GM19240 (cell line): ENCODE measurements around the gene SMYD4.
"Not testable (repeated sequence)": the region's sequence is repeated elsewhere in the genome, so short reads cannot be mapped to it uniquely, and the experiment has no call there.

Source experiments
- DNase-seq: peaks from one replicate; pipeline ENCODE4 v3.0.0; 2011; ENCODE audit warnings: low spot score; ENCODE audit not compliant: insufficient read length

SMYD4 gene, protein sequence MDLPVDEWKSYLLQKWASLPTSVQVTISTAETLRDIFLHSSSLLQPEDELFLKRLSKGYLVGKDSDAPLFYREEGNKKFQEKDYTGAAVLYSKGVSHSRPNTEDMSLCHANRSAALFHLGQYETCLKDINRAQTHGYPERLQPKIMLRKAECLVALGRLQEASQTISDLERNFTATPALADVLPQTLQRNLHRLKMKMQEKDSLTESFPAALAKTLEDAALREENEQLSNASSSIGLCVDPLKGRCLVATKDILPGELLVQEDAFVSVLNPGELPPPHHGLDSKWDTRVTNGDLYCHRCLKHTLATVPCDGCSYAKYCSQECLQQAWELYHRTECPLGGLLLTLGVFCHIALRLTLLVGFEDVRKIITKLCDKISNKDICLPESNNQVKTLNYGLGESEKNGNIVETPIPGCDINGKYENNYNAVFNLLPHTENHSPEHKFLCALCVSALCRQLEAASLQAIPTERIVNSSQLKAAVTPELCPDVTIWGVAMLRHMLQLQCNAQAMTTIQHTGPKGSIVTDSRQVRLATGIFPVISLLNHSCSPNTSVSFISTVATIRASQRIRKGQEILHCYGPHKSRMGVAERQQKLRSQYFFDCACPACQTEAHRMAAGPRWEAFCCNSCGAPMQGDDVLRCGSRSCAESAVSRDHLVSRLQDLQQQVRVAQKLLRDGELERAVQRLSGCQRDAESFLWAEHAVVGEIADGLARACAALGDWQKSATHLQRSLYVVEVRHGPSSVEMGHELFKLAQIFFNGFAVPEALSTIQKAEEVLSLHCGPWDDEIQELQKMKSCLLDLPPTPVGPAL

DNA sequence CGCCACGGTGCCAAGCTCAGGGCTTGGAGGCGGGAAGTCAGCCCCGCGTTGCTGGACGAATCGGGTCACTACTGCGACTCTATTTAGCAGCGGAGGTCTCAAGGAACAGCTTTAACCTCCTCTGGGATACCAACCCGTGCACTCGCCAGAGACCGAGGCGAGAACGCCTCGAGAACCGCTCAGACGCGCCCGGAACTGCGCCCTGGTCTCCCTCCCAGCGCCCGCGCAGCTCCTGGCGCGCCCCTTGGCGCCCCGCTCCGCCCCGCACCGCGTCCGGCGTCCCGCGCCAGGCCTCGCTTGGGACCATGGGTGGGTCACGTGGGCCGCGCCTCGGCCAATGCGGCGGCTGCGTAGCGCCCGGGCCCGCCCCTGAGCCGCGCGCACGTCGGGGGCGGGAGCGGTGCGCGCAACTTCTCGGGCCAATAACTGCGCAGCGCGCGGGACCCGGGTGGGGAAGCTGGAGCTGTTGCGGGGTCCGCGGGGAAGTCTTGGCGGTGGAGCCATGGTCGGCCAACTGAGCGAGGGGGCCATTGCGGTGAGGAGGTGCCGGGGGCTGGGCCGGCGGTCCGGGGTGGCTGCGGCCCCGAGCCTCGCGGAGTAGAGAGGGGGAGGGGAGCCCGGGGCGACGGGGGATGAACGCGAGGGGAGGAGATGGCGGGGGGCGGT is at the start of gene SMYD4, which contains the start of gene RPA1:
SMYD4 (minus strand) TSS at position 311 of the 666 bp plus-strand sequence. CDS start 1,908 bp downstream, outside the sequence.
RPA1 (plus strand) TSS at position 414 of the 666 bp plus-strand sequence; CDS start at position 503, 89 bp downstream.
- DNase-seq: peak; percentile 80

DNA sequence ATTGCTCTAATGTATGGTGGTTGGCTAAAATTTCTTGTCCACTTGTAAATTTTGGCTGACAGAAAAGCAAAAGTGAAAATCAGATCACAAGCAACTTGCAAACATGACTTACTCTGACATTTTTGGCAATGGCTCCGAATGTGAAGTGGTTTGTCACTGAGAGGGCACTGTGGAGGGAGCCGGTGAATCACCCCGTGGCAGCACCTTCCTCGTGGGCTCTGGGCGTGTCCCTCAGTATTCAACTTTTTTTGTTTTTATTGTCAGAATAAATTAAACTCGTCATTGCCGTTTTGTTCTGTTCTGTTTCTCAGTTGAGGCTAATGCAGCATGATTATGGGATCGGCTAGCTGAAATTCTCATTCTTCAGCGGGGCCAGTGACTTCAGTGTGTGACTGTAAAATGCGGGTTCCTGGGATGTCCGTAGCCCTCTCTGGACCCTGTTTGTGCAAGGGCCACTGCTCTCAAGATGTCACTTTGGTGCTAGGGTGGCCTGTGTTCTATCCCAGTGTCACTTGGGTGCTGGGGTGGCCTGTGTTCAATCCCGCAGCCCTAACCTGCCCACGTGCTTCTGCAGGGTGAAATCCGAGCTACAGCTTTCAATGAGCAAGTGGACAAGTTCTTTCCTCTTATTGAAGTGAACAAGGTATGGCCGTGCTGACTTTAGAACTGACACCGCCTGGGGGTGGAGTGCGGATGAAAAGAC is 48.9 kb upstream of the SMYD4 start:
- no peak for DNase-seq

DNA sequence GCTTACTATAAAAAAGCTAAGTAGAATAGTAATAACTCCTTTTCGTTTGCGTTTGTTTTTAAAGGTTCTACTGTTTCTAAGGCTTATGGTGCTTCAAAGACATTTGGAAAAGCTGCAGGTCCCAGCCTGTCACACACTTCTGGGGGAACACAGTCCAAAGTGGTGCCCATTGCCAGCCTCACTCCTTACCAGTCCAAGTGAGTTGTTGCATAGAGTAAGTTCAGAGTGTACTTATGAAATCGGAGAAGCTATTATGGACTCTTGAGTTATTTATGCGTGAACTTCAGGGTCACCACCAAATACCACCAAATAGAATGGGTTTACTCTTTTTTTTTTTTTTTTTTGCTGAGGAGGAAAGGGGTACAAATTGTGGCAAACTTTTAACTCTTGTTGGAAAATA is 45.9 kb upstream of the SMYD4 start:
- no peak for DNase-seq

DNA sequence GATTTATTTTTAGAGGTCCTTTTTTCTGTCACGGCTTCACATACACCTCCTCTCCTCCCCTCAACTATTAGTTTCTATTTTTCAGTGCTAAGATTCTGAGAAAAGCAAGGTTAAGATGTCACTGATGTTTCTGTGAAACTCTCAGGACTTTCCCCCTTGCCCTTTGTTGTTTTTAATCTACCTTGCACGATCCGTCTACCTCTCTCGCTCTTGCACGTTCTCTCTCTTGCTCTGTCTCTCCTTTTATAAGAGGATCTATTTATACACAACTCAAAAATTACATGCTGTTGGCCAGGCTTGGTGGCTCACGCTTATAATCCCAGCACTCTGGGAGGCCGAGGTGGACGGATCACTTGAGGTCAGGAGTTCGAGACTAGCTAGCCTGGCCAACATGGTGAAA is 43.7 kb upstream of the SMYD4 start:
- no peak for DNase-seq

DNA sequence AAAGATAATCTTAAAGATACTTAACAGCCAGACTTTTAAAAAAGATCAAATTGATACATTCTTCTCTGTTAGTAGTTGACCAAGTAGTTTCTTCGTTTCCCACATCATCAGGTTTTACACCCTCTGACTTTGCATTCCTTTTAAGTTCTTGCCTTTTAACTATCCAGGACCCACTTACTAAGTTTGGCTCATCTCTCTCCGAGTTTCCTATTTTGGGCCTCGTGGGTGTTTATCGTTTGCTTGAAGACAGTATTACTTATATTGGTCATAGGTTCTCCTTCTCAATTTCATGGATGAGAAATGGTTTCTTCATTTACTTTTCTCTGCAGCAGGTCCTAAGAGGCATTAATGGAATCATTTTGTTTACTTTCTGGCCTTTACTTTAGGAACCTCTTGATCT is 43.3 kb upstream of the SMYD4 start:
- no peak for DNase-seq

DNA sequence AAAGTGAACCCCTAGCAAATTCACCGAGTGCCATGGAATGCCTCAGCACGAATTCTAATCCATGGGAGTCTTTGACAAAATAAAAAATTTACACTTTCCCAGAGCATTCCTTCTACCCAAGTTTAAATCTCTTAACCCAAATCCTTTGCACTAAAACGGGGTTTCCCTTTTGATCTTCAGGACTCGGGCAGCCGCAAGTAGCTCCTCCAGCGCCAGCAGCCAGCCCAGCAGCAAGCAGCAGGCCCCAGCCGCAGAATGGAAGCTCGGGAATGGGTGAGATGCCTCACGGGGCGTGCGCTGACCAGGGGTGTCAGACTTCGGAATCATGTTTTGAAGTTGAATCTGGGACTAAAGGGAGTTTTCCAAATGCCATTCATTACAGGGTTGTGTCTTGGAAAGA is 42.6 kb upstream of the SMYD4 start:
- no peak for DNase-seq

DNA sequence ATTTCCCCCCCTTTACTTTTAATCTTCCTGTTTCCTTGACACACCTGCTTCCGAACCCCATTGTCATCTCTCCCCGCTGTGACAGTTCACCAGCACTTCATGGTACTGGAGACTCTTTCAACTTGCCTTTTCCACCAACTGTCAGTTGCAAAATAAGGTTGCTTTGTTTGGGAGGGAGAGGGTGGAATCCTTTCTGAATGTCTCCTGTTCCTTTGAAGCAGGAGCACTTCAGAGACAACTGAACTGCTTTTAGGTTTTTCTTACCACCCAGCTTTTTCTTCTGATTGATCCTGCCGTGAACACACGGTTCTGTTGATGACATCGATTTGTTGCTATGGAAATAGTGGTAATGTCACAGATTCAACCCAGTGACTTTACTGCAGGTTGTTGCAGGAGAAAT is 42.1 kb upstream of the SMYD4 start:
- no peak for DNase-seq

DNA sequence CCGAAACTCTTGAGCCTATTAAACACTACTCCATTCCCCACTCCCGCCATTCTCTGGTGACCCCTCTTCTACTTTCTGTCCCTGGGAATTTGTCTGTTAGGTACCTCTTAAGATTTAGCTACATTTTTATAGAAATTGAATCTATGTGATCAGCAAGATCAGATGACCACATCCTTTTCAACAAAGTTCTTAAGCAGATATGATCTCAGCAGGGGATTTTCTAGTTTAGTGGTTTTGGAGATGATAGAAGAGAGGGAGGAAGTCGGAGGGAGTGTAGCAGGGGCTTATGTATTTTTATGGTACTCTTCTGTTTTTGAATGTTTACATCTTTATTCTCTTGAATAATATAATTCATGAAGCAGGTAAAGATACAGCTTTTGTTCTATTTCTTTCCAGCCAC is 40.9 kb upstream of the SMYD4 start:
- DNase-seq: no peak

DNA sequence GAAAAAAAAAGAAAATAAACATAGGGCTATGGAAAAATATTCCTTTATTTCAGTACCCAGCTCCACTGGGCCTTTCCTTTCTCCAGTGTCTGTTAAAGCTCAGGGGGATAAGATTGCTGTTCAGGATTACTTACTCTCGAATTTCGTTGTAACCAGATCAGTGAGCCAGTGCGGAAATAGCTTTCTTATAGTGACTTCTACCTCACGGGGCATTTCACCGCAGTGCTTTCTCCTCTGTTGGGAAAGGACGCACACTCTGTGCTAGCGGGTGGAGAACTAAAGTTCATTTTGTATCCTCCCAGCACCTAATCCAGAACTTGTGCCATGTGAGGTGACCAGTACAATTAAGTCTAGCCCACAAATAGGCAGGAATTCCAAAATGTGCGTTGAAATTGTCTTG is 38.4 kb upstream of the SMYD4 start:
- DNase-seq: no peak

DNA sequence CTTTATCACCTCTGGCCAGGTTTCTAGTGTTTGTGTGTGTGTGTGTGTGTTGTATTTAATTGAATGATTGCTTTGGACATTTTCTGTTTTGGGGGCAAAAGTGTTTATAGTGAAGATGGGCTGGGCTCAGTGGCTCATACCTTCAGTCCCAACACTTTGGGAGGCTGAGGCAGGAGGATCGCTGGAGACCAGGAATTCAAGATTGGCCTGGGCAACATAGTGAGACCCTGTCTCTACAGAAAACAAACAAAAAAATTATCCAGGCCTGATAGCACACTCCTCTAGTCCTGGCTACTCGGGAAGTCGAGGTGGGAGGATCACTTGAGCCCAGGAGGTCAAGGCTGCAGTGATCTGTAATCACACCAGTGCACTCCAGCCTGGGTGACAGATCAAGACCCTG is 37.6 kb upstream of the SMYD4 start:
- no peak for DNase-seq

DNA sequence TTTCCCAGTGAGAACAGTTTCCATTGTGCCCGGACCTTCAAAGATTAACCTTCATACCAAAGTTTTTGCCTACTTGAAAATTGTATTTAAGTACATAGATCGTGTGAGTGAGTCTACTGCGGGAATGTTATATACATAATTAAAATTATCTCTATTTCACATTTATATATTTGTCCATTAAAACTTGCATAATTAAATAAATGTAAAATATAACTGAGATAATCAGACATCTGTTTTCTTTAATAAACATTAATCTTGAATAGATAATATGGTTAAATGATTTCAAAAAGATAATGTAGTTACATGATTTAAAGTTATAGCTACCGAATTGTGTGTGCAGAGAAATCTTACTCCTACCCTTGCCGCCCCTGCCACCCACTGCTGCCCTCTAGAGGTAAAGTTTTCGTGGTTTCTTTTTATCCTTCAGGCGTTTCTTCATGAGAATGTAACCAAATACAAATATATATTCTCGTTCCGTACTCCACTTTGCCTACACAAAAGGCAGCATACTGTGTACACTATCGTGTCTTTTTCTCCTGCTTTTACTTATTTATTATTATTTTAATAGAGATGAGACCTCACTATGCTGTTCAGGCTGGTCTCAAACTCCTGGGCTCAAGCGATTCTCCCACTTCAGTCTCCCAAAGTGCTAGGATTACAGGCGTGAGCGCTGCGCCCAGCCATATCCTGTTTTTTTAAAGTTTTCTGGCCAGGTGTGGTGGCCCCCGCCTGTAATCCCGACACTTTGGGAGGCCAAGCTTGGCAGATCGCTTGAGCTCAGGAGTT is 35.7 kb upstream of the SMYD4 start:
- no peak for DNase-seq

DNA sequence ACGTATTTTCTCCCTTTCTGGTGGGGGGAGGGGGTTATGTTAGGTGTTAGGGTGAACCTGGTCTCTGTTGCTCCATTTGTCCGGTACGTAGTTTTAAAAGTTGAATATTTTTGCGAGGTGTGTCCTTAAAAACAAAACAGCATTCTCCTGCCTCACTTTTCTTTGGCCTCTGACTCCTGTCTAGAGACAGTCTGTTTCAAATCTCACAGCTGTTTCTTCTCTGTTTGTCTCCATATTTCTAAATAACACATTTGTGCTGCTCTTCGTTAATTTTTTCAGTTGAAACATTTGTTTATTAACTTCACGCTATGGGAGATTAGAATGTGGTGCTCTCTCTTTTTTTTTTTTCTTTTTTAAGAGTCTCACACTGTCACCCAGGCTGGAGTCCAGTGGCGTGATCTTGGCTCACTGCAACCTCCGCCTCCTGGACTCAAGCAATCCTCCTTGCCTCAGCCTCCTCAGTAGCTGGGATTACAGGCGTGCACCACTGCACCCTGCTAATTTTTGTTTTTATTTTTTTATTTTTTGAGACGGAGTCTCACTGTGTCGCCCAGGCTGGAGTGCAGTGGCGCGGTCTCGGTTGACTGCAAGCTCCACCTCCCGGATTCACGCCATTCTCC is 31.8 kb upstream of the SMYD4 start:
- no peak for DNase-seq

DNA sequence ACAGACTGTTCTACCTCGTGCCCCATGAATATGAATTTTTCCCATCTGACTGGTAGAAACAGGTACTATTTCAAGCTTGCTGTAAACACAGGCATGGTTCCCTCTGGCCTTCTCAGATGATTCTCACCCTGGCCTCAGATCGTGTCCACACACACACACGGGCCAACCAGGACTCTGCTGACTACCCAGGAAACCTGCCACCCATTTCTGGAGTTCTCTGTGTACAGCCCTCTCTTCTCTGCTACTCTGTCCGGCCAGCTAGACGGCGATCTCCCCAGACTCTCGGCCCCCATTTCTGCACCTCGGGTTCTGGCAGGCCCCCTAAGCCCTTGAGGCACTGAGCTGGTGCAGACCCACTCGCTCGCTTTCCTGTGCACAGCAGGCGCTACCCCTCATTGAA is 31.3 kb upstream of the SMYD4 start:
- DNase-seq: no peak

DNA sequence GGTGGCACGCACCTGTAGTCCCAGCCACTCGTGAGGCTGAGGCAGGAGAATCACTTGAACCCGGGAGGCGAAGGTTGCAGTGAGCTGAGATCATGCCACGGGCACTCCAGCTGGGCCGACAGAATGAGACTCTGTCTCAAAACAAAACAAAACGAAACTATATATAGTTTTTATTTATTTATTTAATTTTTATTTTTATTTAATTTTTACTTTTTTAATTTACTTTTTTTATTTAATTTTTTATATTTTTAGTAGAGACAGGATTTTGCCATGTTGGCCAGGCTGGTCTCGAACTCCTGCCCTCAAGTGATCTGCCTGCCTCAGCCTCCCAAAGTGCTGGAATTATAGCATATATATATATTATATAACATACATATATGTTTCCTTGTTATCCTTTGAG is 26.8 kb upstream of the SMYD4 start:
- DNase-seq: not testable (repeated sequence)

DNA sequence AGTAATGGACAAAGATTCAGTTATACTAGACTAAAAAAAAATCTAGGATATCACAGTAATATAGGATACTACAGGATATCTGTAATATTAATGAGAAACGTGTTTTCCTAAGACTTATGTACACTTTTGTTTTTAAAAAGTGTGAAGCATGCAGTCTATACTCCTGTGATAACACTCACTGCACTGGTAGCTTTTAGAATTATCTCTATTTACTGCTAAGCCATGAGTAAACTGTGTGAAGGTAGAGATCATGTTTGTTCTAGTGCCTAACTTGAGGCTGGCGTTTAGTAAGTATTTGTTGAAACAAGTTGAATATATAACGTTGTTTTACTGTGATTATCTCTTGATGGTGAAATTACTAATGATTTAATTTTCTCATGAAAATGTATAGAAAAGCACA is 24.0 kb upstream of the SMYD4 start:
- no peak for DNase-seq

DNA sequence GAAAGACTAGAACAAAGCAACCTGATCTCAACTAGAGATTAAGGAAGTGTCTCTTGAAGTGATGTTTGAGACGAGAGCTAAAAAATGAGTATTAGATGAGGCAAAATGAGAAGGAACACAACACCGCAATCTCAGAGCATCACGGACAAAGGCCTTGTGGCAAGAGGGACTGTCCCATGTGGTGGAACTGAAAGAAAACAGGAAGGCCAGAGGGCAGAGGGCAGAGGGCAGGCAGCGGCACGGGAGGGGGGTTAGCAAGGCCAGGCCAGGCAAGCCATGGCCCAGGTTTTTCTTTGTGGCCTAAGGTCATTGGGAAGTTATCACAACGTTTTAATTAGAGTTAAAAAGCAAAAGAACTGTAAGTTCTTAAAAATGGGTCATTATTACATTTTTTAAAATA is 22.6 kb upstream of the SMYD4 start:
- no peak for DNase-seq

DNA sequence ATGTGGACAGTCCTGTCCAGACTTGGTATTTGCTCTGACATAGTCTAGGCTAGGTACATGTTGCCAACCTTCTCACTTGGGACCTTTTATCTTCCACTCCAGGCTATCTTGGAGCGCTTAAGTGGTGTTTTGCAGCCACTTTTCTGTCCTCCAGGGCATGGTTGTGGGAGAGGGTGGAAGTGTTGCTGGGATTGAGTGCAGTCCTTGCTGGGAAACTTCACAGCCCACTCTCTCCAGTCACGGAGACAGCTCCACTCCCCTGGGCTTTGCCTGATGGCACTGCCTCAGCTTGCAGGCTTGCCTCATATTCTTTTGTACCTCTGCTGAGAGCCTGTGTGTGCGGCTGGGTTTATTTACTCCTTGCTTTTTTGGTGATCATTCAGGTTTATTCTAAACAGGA is 17.5 kb upstream of the SMYD4 start:
- no peak for DNase-seq

DNA sequence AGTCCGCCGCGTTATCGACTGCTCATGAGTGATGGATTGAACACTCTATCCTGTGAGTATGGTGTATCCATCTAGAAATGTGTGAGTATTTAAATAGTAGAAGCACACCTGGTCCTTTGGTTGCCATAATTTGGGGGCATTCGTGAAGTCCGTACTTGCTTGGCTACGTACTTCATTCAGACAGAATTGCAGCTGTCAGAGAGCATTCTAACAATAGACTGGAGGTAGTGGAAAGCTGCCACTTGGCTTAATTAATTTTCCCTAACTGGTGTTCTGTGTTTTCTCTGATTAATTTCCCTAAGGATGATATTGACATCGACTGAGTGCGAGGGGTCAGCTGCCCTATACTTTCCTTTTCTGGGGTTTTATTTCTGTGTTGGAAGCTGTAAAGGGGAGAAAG is 14.2 kb upstream of the SMYD4 start:
- no peak for DNase-seq

DNA sequence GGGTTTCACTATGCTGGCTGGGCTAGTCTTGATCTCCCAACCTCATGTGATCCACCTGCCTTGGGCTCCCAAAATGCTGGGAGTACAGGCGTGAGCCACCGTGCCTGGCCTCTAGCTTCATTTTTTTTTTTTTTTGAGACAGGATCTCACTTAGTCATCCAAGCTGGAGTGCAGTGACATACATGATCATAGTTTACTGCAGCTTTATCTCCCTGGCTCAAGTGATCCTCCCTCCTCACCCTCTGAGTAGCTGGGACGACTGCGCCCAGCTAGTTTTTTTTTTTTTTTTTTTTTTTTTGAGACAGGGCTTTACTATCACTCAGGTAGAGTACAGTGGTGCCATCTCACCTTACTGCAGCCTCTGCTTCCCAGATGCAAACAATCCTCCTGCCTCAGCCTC is 9.8 kb upstream of the SMYD4 start:
- no peak for DNase-seq
